ENCODE measurements around the gene ACTR1A.
"Not testable (repeated sequence)": the region's sequence is repeated elsewhere in the genome, so short reads cannot be mapped to it uniquely, and the experiment has no call there.

ACTR1A gene

GRCh38 chr10:102502337-102503151 is at the start of gene ACTR1A:
Gene ACTR1A, minus strand, starts transcription at chr10:102502712. Its CDS starts 65 bp downstream, at chr10:102502647.
- Mint-ChIP-seq H3K27me3 (ENCODE audit: low read depth) (no peaks in the 10 kb centered on the region), H3K4me1 (ENCODE audit: low read depth) (peaks cover 24% of the 10 kb centered on the region), H3K27ac (no peak within 1 kb of the TSS), H3K36me3 (ENCODE audit: low read depth) (peaks cover 17% of the 10 kb centered on the region), H3K9me3 (no peaks in the 10 kb centered on the region), H3K4me3 (no peak within 1 kb of the TSS)
- peak; percentile 95 for DNase-seq (ENCODE audit: low spot score)

- Mint-ChIP-seq H3K36me3 (ENCODE audit: low read depth) (peaks cover 11% of the 10 kb centered on the region), H3K4me1 (ENCODE audit: low read depth) (peaks cover 5% of the 10 kb centered on the region), H3K27me3 (ENCODE audit: low read depth) (no peaks in the 10 kb centered on the region), H3K9me3 (no peaks in the 10 kb centered on the region), H3K4me3 (no peak overlapping the region), H3K27ac (no peak overlapping the region)
- no peak for DNase-seq (ENCODE audit: low spot score)
Measured at GRCh38 chr10:102550636-102551210, 48.2 kb upstream of the ACTR1A start.

DNA sequence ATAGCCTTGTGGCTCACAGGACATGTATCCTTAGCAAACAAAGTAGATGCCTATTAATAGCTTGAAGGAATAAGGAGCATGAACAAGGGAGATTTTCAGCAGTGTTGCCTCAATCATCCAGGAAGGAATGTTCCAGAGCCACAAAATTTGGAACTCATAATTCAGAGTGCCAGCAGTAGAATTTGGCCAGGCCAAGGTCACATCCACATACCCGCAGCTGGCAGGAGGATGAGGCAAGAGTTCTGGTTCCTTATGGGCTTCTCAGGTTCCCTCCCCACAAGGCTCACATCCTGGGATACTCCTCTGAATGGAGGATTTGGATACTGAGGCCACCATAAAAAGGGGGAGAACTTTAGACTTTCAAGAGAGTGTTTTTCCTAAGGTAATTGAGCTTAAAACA is 47.0 kb upstream of the ACTR1A start:
- Mint-ChIP-seq H3K4me1 (ENCODE audit: low read depth) (peaks cover 5% of the 10 kb centered on the region), H3K27me3 (ENCODE audit: low read depth) (no peaks in the 10 kb centered on the region), H3K36me3 (ENCODE audit: low read depth) (peaks cover 10% of the 10 kb centered on the region), H3K27ac (no peak overlapping the region), H3K4me3 (no peak overlapping the region), H3K9me3 (no peaks in the 10 kb centered on the region)
- no peak for DNase-seq (ENCODE audit: low spot score)

DNA sequence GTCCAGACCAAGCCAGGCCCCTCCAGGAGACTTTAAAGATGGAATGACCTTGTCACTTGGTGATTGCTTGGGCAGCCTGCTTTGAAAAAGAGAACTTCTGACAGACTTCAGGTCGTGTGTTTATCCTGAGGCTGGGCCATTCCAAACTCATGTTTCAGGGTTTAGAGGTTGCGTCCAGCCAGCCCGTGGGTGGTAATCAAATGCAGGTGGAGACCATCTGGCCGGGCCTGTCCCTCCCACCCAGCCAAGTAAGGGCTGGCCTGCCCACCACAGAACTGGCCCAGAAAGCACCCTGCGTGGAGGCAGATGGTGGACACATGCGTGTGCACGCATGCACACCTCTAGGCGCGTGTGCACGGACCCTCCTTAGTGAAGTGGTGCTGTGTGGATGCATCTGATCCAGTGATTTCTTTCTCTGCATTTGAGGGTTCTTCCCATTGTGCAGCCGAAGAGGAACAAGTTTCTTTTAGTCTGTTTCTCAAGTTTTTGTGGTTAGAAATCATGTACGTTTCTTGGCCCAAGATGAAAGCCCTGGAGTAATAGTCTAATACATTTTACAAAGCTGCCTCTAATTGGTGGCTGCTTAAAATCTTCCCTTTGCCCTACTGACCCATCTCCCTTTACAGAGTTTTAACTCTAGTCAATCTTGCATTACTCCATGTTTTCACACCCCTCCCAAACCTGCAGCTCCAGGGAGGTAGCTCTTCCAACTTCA is 44.3 kb upstream of the ACTR1A start:
- Mint-ChIP-seq H3K27me3 (ENCODE audit: low read depth) (no peaks in the 10 kb centered on the region), H3K4me1 (ENCODE audit: low read depth) (peaks cover 3% of the 10 kb centered on the region), H3K9me3 (no peaks in the 10 kb centered on the region), H3K36me3 (ENCODE audit: low read depth) (peaks cover 3% of the 10 kb centered on the region), H3K4me3 (no peak overlapping the region), H3K27ac (no peak overlapping the region)
- DNase-seq (ENCODE audit: low spot score), result no peak

DNA sequence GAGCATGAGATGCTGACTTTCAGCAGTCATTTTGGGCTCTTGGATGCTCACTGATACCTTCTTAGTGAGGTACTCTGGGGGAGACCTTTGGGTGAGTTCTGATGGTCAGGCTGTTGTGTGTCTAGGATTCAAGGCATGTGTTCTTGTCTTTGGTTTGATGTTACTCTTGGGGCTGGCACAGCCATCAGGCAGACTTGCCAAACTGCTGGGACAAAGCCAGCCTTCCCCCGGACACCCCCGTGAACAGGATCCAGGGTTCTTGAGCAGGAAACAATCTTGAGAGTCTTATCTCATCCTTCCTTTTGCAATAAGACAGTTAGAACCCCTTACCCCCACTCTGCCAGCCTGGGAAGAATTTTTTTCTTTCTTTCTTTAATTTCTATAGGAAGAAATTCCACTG is 43.5 kb upstream of the ACTR1A start:
- Mint-ChIP-seq H3K4me3 (no peak overlapping the region), H3K4me1 (ENCODE audit: low read depth) (peaks cover 3% of the 10 kb centered on the region), H3K36me3 (ENCODE audit: low read depth) (peaks cover 1% of the 10 kb centered on the region), H3K9me3 (no peaks in the 10 kb centered on the region), H3K27me3 (ENCODE audit: low read depth) (no peaks in the 10 kb centered on the region), H3K27ac (no peak overlapping the region)
- DNase-seq (ENCODE audit: low spot score), result no peak

DNA sequence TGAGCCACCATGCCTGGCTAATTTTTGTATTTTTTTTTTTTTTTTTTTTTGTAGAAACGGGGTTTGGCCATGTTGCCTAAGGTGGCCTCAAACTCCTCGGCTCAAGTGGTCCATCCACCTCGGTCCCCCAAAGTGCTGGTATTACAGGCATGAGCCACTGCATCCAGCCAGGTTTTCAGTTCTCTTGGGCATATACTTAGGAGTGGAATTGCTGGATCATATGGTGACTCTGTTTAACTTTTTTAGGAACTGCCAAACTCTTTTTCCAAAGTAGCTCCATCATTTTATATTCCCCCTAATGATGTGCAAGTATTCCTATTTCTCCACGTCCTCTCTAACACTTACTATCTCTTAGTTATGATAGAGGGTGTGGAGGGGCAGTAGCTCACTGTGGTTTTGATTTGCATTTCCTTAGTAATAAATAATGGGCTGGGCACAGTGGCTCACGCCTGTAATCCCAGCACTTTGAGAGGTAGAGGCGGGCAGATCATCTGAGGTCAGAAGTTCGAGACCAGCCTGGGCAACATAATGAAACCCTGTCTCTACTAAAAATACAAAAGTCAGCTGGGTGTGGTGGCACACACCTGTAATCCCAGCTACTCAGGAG is 42.9 kb upstream of the ACTR1A start:
- no peaks in the 10 kb centered on the region for H3K36me3 Mint-ChIP-seq (ENCODE audit: low read depth)
- no peaks in the 10 kb centered on the region for H3K9me3 Mint-ChIP-seq
- no peak overlapping the region for H3K4me3 Mint-ChIP-seq
- no peaks in the 10 kb centered on the region for H3K27me3 Mint-ChIP-seq (ENCODE audit: low read depth)
- peaks cover 3% of the 10 kb centered on the region for H3K4me1 Mint-ChIP-seq (ENCODE audit: low read depth)
- no peak for DNase-seq (ENCODE audit: low spot score)
- H3K27ac Mint-ChIP-seq, result no peak overlapping the region

- Mint-ChIP-seq H3K4me3 (no peak overlapping the region), H3K4me1 (ENCODE audit: low read depth) (peaks cover 3% of the 10 kb centered on the region), H3K36me3 (ENCODE audit: low read depth) (no peaks in the 10 kb centered on the region), H3K27me3 (ENCODE audit: low read depth) (no peaks in the 10 kb centered on the region), H3K27ac (no peak overlapping the region), H3K9me3 (no peaks in the 10 kb centered on the region)
- DNase-seq (ENCODE audit: low spot score), result no peak
Measured at GRCh38 chr10:102542800-102543418, 40.4 kb upstream of the ACTR1A start.

- Mint-ChIP-seq H3K27me3 (ENCODE audit: low read depth) (no peaks in the 10 kb centered on the region), H3K4me3 (no peak overlapping the region), H3K36me3 (ENCODE audit: low read depth) (no peaks in the 10 kb centered on the region), H3K9me3 (no peaks in the 10 kb centered on the region), H3K4me1 (ENCODE audit: low read depth) (no peaks in the 10 kb centered on the region), H3K27ac (no peak overlapping the region)
- DNase-seq (ENCODE audit: low spot score), result no peak
Measured at GRCh38 chr10:102540023-102540422, 37.5 kb upstream of the ACTR1A start.

DNA sequence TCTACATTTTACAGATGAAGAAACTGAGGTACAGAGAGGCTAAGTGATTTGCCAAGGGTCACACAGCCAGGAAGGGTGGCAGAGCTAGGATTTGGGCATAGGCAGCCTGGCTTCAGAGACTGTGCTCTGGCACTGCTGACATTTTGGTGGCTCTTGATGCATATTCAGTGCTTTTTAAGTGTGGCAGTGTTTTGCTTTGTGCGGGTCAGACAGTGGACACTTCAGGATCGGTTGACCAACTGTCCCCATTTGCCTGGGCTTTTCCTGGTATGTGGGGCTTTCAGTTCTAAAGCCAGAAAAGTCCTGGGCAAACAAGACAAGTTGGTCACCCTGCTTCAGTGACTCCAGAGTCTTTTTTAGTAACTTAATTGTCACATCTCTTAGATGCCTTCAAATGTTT is 36.3 kb upstream of the ACTR1A start:
- H3K36me3 Mint-ChIP-seq (ENCODE audit: low read depth), result no peaks in the 10 kb centered on the region
- H3K27ac Mint-ChIP-seq, result no peak overlapping the region
- no peak for DNase-seq (ENCODE audit: low spot score)
- no peaks in the 10 kb centered on the region for H3K4me1 Mint-ChIP-seq (ENCODE audit: low read depth)
- H3K9me3 Mint-ChIP-seq, result no peaks in the 10 kb centered on the region
- no peaks in the 10 kb centered on the region for H3K27me3 Mint-ChIP-seq (ENCODE audit: low read depth)
- no peak overlapping the region for H3K4me3 Mint-ChIP-seq

DNA sequence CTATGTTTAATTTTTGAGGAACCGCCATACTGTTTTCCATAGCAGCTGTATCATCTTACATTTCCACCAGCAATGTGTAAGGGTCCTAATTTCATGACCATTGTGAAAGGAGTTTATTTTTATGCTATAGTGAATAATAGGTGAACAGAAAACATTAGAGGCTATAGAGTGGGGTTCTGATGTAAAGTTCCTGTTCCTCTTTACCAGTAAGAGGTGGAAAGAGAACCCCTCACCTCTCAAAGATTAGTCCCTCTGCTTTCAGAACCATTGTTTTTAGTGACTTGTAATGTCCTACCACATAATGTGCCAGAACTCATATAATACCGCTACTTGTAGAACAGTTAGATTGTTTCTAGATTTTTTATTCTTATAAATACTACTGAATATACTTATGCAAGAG is 35.4 kb upstream of the ACTR1A start:
- Mint-ChIP-seq H3K27ac (no peak overlapping the region), H3K4me1 (ENCODE audit: low read depth) (no peaks in the 10 kb centered on the region), H3K4me3 (no peak overlapping the region), H3K9me3 (no peaks in the 10 kb centered on the region), H3K27me3 (ENCODE audit: low read depth) (no peaks in the 10 kb centered on the region), H3K36me3 (ENCODE audit: low read depth) (no peaks in the 10 kb centered on the region)
- no peak for DNase-seq (ENCODE audit: low spot score)

DNA sequence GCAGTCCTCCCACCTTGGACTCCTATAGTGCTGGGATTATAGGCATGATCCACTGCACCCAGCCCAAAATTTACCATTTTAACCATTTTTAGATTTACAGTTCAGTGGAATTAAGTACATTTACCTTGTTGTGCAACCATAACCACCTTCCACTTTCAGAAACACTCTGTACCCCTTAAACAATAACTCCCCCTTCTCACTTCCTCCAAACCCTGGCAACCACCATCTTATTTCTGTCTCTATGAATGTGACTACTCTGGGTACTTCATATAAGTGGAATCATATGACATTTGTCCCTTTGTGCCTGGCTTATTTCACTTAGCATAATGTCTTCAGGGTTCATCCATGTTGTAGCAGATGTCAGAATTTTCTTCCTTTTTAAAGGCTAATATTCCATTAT is 34.9 kb upstream of the ACTR1A start:
- no peaks in the 10 kb centered on the region for H3K27me3 Mint-ChIP-seq (ENCODE audit: low read depth)
- no peak overlapping the region for H3K27ac Mint-ChIP-seq
- DNase-seq (ENCODE audit: low spot score), result no peak
- H3K4me3 Mint-ChIP-seq, result no peak overlapping the region
- no peaks in the 10 kb centered on the region for H3K36me3 Mint-ChIP-seq (ENCODE audit: low read depth)
- no peaks in the 10 kb centered on the region for H3K9me3 Mint-ChIP-seq
- H3K4me1 Mint-ChIP-seq (ENCODE audit: low read depth), result no peaks in the 10 kb centered on the region

DNA sequence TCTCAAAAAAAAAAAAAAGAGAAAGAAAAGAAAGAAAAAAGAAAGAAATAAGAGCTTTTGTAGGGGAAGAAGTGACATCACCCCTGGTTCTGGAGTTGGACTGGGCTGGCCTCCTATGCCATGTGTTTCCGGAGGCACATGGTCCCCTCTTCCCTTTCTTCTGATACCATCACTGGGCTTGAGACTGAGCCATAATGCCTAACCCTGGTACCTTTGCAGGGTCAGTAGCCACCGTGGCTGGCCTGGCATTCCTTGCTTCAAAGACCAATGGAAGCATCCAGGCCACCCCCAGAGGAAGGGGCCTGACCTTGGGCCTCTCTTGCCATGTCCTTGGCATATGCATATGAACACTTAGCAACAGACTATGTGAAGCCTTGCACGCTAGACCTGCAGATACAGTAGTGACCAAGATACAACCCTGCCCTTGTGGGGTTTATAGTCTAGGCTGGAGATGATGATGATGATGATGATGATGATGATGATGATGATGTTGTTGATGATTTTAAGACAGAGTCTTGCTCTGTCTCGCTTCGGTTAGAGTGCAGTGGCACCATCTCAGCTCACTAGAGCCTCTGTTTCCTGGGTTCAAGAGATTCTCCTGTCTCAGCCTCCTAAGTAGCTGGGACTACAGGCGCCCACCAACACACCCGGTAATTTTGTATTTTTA is 33.1 kb upstream of the ACTR1A start:
- no peak for DNase-seq (ENCODE audit: low spot score)
- no peaks in the 10 kb centered on the region for H3K27me3 Mint-ChIP-seq (ENCODE audit: low read depth)
- H3K4me1 Mint-ChIP-seq (ENCODE audit: low read depth), result no peaks in the 10 kb centered on the region
- no peaks in the 10 kb centered on the region for H3K36me3 Mint-ChIP-seq (ENCODE audit: low read depth)
- H3K9me3 Mint-ChIP-seq, result no peaks in the 10 kb centered on the region
- no peak overlapping the region for H3K27ac Mint-ChIP-seq
- no peak overlapping the region for H3K4me3 Mint-ChIP-seq

DNA sequence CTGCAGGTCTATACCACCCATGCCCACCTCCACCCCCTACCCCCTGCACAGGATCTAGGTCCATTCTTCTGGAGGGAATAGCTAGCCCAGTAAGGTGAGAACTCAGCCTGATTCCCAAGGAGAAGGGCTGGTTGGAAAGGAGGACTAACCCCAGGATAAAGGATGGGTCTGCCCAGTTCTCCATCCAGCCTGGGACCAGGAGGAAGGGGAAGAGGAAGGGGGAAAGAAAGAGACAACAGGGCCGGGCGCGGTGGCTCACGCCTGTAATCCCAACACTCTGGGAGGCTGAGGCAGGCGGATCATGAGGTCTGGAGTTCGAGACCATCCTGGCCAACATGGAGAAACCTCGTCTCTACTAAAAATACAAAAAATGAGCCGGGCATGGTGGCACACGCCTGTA is 32.5 kb upstream of the ACTR1A start:
- not testable (repeated sequence) for H3K4me1 Mint-ChIP-seq (ENCODE audit: low read depth); H3K9me3 Mint-ChIP-seq; H3K4me3 Mint-ChIP-seq; DNase-seq (ENCODE audit: low spot score); H3K27ac Mint-ChIP-seq; H3K27me3 Mint-ChIP-seq (ENCODE audit: low read depth); H3K36me3 Mint-ChIP-seq (ENCODE audit: low read depth)

Measured in T-helper 2 cell treated with Interferon-gamma antibody and Interleukin-4, amounts not matched to agents 5 μg/mL and 100 μg/mL, for 36 hours (primary cell).